Panc1 (cell line): ENCODE data around the gene KCNQ2.

Source experiments
- POLR2AphosphoS5 ChIP-seq: IDR thresholded peaks from 2 replicates; pipeline ENCODE4 v1.6.1; 2012; ENCODE audit warnings: mild to moderate bottlenecking, low read depth, low read length, moderate library complexity
- TCF7L2 ChIP-seq: IDR thresholded peaks from 2 replicates; pipeline ENCODE4 v1.6.1; 2011; ENCODE audit warnings: mild to moderate bottlenecking, low read depth, low read length, inconsistent platforms
- TF ChIP-seq, protein P1 (sequence below): fragments of 450-650 bp; IDR thresholded peaks from 2 replicates; pipeline ENCODE4 v1.5.1; 2017; ENCODE audit warnings: mild to moderate bottlenecking
- TF ChIP-seq, protein P2 (sequence below), 2 experiments: IDR thresholded peaks; 2 replicates each; pipeline ENCODE4 v1.6.1; 2011 to 2012; ENCODE audit warnings: low read depth in 2 of 2, control low read depth in 1 of 2, low read length in 1 of 2, mild to moderate bottlenecking in 1 of 2, moderate library complexity in 1 of 2; ENCODE audit not compliant: insufficient read depth in 1 of 2

DNA sequence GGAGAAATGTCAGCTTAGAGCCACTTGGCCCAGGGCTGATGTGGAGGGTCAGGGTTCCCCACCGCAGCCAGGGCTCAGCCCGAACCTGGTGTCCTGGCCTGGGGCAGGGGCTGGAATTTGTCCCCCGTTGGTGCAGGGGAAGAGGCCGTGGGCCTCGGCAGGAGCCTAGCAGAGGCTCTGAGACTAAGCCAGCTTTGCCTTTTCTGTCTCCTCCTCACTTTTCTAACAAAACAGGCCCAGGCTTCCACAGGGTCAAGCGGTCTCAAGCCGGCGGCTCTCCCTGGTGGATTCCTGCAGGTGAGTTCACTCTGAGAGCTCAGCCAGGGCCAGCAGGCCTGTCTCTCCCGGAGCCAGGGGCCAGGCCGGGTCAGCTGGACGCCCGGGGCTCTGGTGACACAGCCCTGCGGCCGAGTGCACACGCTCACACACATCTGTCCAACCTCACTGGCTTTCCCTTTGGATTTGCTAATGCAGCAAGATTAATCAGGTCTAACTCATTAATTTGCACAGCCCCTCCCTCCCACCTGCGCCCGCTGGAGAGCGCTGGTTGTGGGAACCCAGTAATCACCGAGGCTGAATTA lies 108.4 kb downstream of the KCNQ2 start:
- TF ChIP-seq, protein P1, sequence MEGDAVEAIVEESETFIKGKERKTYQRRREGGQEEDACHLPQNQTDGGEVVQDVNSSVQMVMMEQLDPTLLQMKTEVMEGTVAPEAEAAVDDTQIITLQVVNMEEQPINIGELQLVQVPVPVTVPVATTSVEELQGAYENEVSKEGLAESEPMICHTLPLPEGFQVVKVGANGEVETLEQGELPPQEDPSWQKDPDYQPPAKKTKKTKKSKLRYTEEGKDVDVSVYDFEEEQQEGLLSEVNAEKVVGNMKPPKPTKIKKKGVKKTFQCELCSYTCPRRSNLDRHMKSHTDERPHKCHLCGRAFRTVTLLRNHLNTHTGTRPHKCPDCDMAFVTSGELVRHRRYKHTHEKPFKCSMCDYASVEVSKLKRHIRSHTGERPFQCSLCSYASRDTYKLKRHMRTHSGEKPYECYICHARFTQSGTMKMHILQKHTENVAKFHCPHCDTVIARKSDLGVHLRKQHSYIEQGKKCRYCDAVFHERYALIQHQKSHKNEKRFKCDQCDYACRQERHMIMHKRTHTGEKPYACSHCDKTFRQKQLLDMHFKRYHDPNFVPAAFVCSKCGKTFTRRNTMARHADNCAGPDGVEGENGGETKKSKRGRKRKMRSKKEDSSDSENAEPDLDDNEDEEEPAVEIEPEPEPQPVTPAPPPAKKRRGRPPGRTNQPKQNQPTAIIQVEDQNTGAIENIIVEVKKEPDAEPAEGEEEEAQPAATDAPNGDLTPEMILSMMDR: no peak
- TF ChIP-seq, protein P2, sequence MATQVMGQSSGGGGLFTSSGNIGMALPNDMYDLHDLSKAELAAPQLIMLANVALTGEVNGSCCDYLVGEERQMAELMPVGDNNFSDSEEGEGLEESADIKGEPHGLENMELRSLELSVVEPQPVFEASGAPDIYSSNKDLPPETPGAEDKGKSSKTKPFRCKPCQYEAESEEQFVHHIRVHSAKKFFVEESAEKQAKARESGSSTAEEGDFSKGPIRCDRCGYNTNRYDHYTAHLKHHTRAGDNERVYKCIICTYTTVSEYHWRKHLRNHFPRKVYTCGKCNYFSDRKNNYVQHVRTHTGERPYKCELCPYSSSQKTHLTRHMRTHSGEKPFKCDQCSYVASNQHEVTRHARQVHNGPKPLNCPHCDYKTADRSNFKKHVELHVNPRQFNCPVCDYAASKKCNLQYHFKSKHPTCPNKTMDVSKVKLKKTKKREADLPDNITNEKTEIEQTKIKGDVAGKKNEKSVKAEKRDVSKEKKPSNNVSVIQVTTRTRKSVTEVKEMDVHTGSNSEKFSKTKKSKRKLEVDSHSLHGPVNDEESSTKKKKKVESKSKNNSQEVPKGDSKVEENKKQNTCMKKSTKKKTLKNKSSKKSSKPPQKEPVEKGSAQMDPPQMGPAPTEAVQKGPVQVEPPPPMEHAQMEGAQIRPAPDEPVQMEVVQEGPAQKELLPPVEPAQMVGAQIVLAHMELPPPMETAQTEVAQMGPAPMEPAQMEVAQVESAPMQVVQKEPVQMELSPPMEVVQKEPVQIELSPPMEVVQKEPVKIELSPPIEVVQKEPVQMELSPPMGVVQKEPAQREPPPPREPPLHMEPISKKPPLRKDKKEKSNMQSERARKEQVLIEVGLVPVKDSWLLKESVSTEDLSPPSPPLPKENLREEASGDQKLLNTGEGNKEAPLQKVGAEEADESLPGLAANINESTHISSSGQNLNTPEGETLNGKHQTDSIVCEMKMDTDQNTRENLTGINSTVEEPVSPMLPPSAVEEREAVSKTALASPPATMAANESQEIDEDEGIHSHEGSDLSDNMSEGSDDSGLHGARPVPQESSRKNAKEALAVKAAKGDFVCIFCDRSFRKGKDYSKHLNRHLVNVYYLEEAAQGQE (IDR thresholded peaks at IDR 0.05; ENCODE audit: insufficient read depth in 1 of 2, low read depth in 2 of 2, low read length in 1 of 2): no peak
- TF ChIP-seq POLR2AphosphoS5 (no peak), TCF7L2 (no peak)
